ENCODE data around the gene SLC20A1.
"Not testable (repeated sequence)": the region's sequence is repeated elsewhere in the genome, so short reads cannot be mapped to it uniquely, and the experiment has no call there.

Gene SLC20A1

DNA sequence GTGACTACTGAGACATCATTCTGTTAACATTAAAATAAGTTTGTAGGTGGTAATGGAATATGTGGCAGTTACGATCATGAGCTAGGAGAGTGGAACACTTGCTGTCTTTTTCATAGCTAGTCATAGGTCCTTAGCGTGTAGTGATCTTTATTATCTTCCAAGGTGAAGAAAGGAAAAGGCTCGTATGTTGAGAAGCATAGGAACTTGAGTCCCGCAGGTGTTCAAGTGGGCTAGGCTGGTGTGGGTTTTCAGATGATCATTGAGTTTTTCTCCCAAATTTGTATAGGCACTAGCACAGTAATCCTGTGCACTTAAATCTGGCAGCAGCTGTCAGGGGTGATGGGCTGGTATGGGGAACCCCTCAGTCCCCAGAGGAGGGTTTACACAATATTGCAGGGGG is 10.9 kb downstream of the SLC20A1 start:
- no peak for DNase-seq

- no peak for DNase-seq
These were observed 12.6 kb downstream of the SLC20A1 start for GRCh38 chr2:112658301-112658700.

DNA sequence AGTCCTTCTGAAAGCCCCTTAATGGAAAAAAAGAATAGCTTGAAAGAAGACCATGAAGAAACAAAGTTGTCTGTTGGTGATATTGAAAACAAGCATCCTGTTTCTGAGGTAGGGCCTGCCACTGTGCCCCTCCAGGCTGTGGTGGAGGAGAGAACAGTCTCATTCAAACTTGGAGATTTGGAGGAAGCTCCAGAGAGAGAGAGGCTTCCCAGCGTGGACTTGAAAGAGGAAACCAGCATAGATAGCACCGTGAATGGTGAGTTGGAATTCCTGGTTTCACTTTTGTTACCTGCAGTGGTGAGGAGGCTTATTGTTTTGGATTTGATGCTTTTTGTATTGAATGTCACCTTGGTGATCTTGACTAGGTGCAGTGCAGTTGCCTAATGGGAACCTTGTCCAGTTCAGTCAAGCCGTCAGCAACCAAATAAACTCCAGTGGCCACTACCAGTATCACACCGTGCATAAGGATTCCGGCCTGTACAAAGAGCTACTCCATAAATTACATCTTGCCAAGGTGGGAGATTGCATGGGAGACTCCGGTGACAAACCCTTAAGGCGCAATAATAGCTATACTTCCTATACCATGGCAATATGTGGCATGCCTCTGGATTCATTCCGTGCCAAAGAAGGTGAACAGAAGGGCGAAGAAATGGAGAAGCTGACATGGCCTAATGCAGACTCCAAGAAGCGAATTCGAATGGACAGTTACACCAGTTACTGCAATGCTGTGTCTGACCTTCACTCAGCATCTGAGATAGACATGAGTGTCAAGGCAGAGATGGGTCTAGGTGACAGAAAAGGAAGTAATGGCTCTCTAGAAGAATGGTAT is 13.3 kb downstream of the SLC20A1 start:
- no peak for DNase-seq

DNA sequence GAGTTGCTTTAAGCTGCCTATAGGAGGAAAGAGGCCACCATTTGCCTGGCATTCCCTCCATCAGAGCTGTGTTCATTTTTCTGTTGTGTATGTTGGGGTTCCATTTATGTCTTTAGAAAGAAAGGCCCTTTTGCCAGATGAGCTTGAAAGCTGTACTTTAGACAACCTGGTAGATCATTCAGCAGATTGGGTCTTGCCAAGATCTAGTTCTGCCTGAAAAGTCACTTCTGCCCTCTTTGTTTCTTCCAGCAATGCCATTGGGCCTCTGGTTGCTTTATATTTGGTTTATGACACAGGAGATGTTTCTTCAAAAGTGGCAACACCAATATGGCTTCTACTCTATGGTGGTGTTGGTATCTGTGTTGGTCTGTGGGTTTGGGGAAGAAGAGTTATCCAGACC is 14.4 kb downstream of the SLC20A1 start:
- no peak for DNase-seq

- no peak for DNase-seq
These were observed 16.0 kb downstream of the SLC20A1 start for GRCh38 chr2:112661656-112662305.

DNA sequence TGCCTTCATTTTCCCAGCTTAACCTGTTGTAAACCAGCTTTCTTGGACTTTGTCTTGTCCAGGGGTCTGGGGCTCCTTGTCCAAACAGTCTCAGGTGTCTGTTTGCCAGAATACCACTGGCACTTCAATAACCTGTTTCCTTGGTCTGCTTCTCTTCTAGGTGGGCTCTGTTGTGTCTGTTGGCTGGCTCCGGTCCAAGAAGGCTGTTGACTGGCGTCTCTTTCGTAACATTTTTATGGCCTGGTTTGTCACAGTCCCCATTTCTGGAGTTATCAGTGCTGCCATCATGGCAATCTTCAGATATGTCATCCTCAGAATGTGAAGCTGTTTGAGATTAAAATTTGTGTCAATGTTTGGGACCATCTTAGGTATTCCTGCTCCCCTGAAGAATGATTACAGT is 17.0 kb downstream of the SLC20A1 start:
- no peak for DNase-seq

- DNase-seq = no peak
These were observed 18.9 kb downstream of the SLC20A1 start for GRCh38 chr2:112664689-112665088.

DNA sequence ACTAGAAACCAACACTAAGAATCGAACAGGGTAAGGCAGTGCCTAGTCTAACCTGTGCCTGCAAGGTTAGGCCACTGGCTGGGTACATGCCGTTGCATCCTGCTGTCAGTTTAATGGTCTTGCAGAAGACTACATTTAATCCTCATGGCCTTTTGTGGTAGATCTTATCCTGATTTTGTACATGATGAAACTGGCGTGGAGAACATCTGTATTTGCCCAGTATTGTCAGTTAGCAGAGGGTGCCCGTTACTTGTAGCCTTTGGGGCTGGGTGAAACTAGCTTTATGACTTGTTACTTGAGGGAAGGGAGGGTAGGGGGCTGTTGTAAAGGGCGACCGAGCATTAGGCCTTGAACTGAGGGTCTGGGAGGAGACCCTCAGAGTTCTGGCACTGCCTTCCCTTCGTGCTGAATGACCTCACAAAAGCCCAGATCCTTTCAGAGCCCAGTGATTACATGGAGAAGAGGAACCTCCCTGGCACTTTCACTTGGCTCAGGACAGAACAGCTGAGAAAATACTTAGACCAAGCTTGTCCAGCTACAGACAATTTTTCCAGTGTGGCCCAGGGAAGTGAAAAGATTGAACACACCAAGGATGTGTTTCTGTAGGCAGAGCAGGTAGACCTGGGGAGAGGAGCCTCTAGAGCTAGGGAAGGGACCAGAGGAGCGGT is 19.5 kb downstream of the SLC20A1 start:
- DNase-seq = no peak

- no peak for DNase-seq
These were observed 21.0 kb downstream of the SLC20A1 start for GRCh38 chr2:112666761-112667122.

DNA sequence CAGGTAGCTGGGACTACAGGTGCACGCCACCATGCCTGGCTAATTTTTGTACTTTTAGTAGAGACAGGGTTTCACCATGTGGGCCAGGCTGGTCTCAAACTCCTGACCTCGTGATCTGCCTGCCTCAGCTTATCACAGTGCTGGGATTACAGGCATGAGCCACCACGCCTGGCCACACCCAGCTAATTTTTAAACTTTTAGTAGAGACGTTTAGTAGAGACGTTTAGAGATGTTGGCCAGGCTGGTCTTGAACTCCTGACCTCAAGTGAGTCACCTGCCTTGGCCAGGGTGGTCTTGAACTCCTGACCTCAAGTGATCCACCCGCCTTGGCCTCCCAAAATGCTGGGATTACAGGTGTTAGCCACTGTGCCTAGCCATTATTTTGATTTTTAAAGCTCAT is 21.8 kb downstream of the SLC20A1 start:
- DNase-seq = not testable (repeated sequence)

DNA sequence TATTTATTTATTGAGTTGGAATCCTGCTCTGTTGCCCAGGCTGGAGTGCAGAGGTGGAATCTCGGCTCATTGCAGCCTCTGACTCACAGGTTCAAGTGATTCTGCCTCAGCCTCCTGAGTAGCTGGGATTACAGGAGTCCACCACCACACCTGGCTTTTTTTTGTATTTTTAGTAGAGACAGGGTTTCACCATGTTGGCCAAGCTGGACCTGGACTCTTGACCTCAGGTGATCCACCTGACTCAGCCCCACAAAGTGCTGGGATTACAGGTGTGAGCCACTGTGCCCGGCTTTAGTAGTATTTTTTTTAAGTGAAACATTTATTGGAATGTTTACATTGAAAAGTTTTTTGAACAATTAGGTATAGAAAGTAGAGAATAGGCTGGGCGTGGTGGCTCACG is 23.9 kb downstream of the SLC20A1 start:
- no peak for DNase-seq

GRCh38 chr2:112670252-112671022 is 24.7 kb downstream of the SLC20A1 start:
- no peak for DNase-seq

- DNase-seq = no peak
These were observed 26.1 kb downstream of the SLC20A1 start for GRCh38 chr2:112671801-112672200.

DNA sequence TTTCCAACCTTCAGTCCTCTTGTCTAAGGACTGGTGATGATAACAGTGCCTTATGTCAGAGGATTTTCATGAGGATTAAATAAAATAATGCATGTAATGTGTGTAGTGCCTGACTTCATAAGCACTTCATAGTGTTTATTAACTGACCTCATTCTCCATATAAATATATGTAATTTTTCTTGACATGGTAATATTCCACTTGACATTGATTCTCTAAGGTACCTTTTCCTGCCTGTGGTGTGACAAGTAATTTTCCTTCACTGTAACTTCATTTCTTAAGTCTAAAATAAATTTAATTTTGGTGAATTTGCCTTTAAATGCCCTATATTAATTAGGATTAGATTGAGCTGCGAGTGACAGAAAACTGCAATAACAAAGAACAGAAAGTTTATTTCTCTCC is 27.3 kb downstream of the SLC20A1 start:
- no peak for DNase-seq

- DNase-seq = no peak
These were observed 28.5 kb downstream of the SLC20A1 start for GRCh38 chr2:112674229-112674628.

DNA sequence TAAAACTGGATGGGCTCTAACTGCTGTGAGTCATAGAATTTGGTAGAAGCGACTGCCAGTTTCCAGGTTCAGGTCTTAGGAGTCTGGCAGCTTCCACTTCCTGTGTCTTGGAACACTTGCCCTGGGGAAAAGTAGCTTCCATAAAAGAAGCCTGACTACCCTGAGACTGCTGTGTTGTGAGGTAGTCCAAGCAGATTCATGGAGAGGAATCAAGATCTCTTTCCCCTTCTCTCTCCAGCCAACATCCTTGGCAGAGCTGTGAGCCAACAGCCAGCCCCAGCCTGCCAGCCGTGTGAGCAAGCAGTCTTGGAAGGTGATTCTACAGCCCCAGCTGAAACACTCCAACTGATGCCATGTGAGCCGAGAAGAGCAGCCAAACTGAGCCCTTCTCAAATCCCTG is 33.7 kb downstream of the SLC20A1 start:
- DNase-seq = no peak

DNA sequence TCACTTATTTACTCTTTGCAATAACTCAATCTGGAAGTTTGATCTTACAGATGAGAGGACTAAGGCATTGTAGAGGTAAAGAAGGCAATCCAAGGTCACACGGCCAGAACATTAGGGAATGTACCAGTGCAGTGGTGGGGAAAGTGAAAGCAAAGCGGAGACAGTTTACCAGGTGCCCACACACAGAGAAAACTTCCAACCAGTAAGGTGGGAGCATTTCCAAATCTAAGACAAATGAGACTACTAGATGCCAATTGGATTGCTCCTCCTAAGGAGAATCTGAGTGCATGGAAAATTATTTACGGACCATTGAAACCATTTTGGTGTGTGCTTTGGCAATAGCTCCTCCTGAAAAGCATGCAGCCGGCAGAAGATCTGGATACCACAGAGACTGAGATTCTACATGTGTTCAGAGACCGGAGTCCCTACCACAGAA is 34.9 kb downstream of the SLC20A1 start:
- DNase-seq = no peak

GRCh38 chr2:112682101-112682500 is 36.4 kb downstream of the SLC20A1 start:
- no peak for DNase-seq

DNA sequence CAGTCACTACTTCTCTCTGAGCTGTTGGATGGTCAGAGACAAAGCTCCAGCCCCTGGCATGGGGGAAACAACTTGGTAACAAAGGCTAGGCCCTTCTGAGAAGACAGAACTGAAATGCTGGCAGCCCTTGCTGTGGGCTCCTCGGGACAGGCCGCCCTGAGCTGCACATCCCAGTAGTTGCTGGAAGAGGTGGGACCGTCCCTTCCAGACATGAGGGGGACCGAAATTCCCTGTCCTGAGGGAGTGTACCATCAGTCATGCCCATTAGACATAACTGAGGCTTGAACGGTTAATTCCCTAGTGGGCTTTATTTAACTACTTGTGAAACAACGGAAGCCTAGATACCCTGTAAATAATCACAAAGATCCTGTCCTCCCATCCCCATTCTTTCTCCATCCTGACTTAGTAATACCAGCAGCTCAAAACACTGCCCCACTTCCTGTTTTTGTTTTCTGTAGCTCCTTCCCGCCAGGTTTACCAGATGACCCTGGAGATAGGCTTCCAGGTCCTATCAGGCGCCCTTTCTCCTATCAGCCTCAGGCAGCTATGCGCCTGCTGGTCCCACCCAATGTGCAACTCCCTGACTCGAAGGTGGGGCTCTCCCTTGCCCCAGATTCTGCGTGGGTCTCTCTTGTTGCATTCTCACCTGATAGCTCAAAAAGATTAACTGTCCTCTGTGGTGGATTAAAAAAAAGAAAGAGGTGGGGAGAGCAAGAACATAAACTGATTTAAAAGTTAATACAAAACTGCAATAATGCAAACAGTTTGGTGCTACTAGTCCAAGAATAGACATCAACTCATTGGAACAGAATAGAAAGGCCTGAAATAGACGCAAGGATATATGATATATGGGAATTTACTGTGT is 38.0 kb downstream of the SLC20A1 start:
- DNase-seq = no peak

- no peak for DNase-seq
These were observed 38.7 kb downstream of the SLC20A1 start for GRCh38 chr2:112684415-112684775.

DNA sequence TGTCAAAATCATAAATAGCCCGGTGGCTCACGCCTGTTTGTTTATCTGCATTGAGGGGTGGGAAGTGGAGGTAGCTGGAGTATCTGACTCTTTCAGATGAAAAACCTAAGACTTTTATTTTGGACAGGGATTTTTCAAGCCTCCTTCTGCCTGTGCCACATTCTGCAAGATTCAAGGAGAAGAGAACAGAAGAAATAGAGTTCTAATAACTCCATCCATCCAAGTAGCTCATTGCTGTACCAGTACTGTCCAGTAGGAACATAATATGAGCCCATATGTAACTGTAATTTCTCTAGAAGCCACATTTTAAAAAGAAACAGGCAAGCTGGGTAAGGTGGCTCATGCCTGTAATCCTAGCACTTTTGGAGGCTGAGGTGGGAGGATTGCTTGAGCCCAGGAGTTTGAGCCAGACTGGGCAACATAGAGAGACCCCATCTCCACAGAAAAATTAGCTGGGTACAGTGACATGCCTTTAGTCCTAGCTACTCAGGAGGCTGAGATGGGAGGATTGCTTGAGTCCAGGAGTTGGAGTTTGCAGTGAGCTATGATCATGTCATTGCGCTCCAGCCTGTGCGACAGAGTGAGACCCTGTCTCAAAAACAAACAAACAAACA is 39.6 kb downstream of the SLC20A1 start:
- no peak for DNase-seq

Data from NCI-H1930 (cell line).